HL-60/S4 treated with retinoic acid at 250 ng/mL for 4 days and 3 days (cell line): ENCODE measurements around the gene MIS18A.

Experiments
- in situ Hi-C: fragments of 300-500 bp; cut with MboI; formaldehyde crosslinking; loops from 2 replicates; pipeline ENCODE4 v1.7.0; 2022; ENCODE audit warnings: low sequenced_read_pairs

Gene MIS18A

GRCh38 chr21:32256873-32257620 is 21.8 kb downstream of the MIS18A start:
- in situ Hi-C loops, result no loop called here

GRCh38 chr21:32256251-32256650 is 22.6 kb downstream of the MIS18A start:
- in situ Hi-C loops, result no loop called here

GRCh38 chr21:32253215-32253641 is 25.6 kb downstream of the MIS18A start:
- in situ Hi-C loops, result no loop called here

- in situ Hi-C loops, result no loop called here
Measured at GRCh38 chr21:32252136-32252535, 26.7 kb downstream of the MIS18A start.

- in situ Hi-C loops, result no loop called here
Measured at GRCh38 chr21:32249511-32250280, 29.2 kb downstream of the MIS18A start.

- in situ Hi-C loops, result no loop called here
Measured at GRCh38 chr21:32248571-32249461, 30.0 kb downstream of the MIS18A start.

- in situ Hi-C loops, result no loop called here
Measured at GRCh38 chr21:32246571-32247140, 32.2 kb downstream of the MIS18A start.

- in situ Hi-C loops, result no loop called here
Measured at GRCh38 chr21:32245971-32246370, 32.9 kb downstream of the MIS18A start.

GRCh38 chr21:32240851-32241687 is 37.8 kb downstream of the MIS18A start:
- in situ Hi-C loops, result no loop called here

- in situ Hi-C loops, result no loop called here
Measured at GRCh38 chr21:32239551-32239950, 39.3 kb downstream of the MIS18A start.

- in situ Hi-C loops, result no loop called here
Measured at GRCh38 chr21:32238063-32238462, 40.8 kb downstream of the MIS18A start.

GRCh38 chr21:32237021-32237420 is 41.8 kb downstream of the MIS18A start:
- in situ Hi-C loops, result no loop called here

- in situ Hi-C loops, result no loop called here
Measured at GRCh38 chr21:32233722-32234301, 45.0 kb downstream of the MIS18A start.

GRCh38 chr21:32233055-32233546 is 45.7 kb downstream of the MIS18A start:
- in situ Hi-C loops, result no loop called here

GRCh38 chr21:32226444-32226843 is 52.4 kb downstream of the MIS18A start:
- in situ Hi-C loops, result no loop called here
